HK-2 (cell line): Measurements from ENCODE around the gene MYLK4.

Source experiments
- DNase-seq: peaks from one replicate; pipeline ENCODE4 v3.0.0-alpha.2; 2018; ENCODE audit not compliant: unreplicated experiment

The MYLK4 gene

GRCh38 chr6:2632368-2632767, 118.4 kb downstream of the MYLK4 start:
- DNase-seq = no peak

- no peak for DNase-seq
These were observed 119.7 kb downstream of the MYLK4 start for GRCh38 chr6:2630891-2631571.

GRCh38 chr6:2630359-2630758, 120.4 kb downstream of the MYLK4 start:
- DNase-seq = peak; percentile 54

- DNase-seq = no peak
These were observed 124.3 kb downstream of the MYLK4 start for GRCh38 chr6:2626401-2626800.

- no peak for DNase-seq
These were observed 125.1 kb downstream of the MYLK4 start for GRCh38 chr6:2625581-2625980.

- no peak for DNase-seq
These were observed 126.5 kb downstream of the MYLK4 start for GRCh38 chr6:2624177-2624576.

GRCh38 chr6:2623295-2623694, 127.4 kb downstream of the MYLK4 start:
- no peak for DNase-seq

GRCh38 chr6:2622671-2623070, 128.1 kb downstream of the MYLK4 start:
- DNase-seq = no peak

GRCh38 chr6:2619651-2620050, 131.1 kb downstream of the MYLK4 start:
- DNase-seq = no peak

- no peak for DNase-seq
These were observed 133.0 kb downstream of the MYLK4 start for GRCh38 chr6:2617729-2618128.

GRCh38 chr6:2616811-2617210, 133.9 kb downstream of the MYLK4 start:
- no peak for DNase-seq

GRCh38 chr6:2615251-2615650, 135.5 kb downstream of the MYLK4 start:
- DNase-seq = no peak

GRCh38 chr6:2614846-2615245, 135.9 kb downstream of the MYLK4 start:
- no peak for DNase-seq

GRCh38 chr6:2614155-2614554, 136.6 kb downstream of the MYLK4 start:
- no peak for DNase-seq
